Hepatocyte (in vitro differentiated cells): Measurements from ENCODE around the gene C5orf47.

Experiments used
- EZH2 ChIP-seq: fragments of 200-600 bp; sonication (generic); IDR thresholded peaks from 2 replicates; pipeline ENCODE4 v1.6.1; 2016; ENCODE audit warnings: antibody characterized with exemption, mild to moderate bottlenecking, borderline replicate concordance
- TF ChIP-seq, protein P1 (sequence below): fragments of 200-600 bp; sonication (generic); IDR thresholded peaks from 2 replicates; pipeline ENCODE4 v1.5.1; 2016; ENCODE audit warnings: antibody characterized with exemption, mild to moderate bottlenecking; ENCODE audit not compliant: poor library complexity

DNA sequence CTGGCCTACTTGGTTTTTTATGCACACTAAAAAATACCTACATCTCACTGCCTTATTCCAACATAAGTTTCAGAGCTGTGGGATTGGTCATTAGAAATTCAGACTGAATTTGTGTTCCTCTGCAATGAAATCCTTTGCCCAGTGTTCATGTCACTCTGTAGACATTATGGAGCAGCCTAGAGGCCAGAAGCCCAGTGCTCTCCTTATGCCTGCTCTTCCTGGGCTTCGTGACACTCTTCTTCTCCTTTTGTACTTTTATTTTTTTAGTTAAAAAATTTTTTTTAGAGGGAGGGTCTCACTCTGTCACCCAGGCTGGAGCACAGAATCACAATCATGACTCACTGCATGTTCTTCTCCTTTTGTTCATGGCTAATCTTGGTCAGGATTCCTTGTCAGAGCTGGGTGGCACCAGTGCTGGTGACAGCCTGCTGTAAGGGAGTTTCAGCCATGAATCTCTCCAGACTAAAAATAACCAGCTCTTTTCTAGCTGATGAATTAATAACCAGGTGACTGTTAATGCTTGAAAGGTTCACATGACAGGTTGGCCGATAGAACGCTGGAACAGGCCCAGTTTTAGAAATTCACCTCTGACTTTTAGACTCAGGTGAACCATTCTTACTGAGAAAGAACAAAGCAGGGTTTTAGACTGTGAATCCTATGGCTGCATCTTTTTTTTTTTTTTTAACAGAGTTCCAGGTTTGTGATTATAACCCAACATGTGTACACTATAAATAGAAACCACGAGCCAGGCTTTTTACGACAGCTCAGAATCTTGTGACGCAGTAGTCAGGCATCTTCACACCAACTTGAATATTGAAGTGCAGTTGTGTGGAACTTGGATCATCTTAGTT, 34.1 kb upstream of the C5orf47 start:
- TF ChIP-seq, protein P1, sequence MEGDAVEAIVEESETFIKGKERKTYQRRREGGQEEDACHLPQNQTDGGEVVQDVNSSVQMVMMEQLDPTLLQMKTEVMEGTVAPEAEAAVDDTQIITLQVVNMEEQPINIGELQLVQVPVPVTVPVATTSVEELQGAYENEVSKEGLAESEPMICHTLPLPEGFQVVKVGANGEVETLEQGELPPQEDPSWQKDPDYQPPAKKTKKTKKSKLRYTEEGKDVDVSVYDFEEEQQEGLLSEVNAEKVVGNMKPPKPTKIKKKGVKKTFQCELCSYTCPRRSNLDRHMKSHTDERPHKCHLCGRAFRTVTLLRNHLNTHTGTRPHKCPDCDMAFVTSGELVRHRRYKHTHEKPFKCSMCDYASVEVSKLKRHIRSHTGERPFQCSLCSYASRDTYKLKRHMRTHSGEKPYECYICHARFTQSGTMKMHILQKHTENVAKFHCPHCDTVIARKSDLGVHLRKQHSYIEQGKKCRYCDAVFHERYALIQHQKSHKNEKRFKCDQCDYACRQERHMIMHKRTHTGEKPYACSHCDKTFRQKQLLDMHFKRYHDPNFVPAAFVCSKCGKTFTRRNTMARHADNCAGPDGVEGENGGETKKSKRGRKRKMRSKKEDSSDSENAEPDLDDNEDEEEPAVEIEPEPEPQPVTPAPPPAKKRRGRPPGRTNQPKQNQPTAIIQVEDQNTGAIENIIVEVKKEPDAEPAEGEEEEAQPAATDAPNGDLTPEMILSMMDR = no peak
- no peak for TF ChIP-seq EZH2
